HG03039 (cell line): ENCODE measurements around the gene CTBP2.

ENCODE experiments used
- ATAC-seq: cut with Tn5 transposase; IDR thresholded peaks from one replicate; pipeline ENCODE4 v1.9.1; 2021; ENCODE audit warnings: mild to moderate bottlenecking, moderate library complexity; ENCODE audit not compliant: unreplicated experiment

CTBP2 gene

GRCh38 chr10:125159932-125160855 lies at the start of gene CTBP2:
CTBP2 (minus strand) TSS chr10:125160563.
- ATAC-seq = no peak

- ATAC-seq = no peak
Measured at GRCh38 chr10:125209591-125210355, 49.4 kb upstream of the CTBP2 start.

GRCh38 chr10:125208854-125209565 lies 48.6 kb upstream of the CTBP2 start:
- no peak for ATAC-seq

- ATAC-seq = no peak
Measured at GRCh38 chr10:125206623-125207022, 46.3 kb upstream of the CTBP2 start.

GRCh38 chr10:125205431-125205830 lies 45.1 kb upstream of the CTBP2 start:
- no peak for ATAC-seq

GRCh38 chr10:125204400-125204799 lies 44.0 kb upstream of the CTBP2 start:
- ATAC-seq = no peak

- no peak for ATAC-seq
Measured at GRCh38 chr10:125203186-125203800, 42.9 kb upstream of the CTBP2 start.

GRCh38 chr10:125201791-125202622 lies 41.6 kb upstream of the CTBP2 start:
- no peak for ATAC-seq

GRCh38 chr10:125201108-125201524 lies 40.8 kb upstream of the CTBP2 start:
- peak; percentile 94 for ATAC-seq

GRCh38 chr10:125200396-125200795 lies 40.0 kb upstream of the CTBP2 start:
- ATAC-seq = no peak

GRCh38 chr10:125199270-125199669 lies 38.9 kb upstream of the CTBP2 start:
- ATAC-seq = no peak

GRCh38 chr10:125194814-125195213 lies 34.5 kb upstream of the CTBP2 start:
- no peak for ATAC-seq

- ATAC-seq = no peak
Measured at GRCh38 chr10:125193306-125193877, 33.0 kb upstream of the CTBP2 start.

GRCh38 chr10:125192620-125193019 lies 32.3 kb upstream of the CTBP2 start:
- no peak for ATAC-seq

GRCh38 chr10:125192005-125192404 lies 31.6 kb upstream of the CTBP2 start:
- no peak for ATAC-seq

- ATAC-seq = no peak
Measured at GRCh38 chr10:125190946-125191345, 30.6 kb upstream of the CTBP2 start.

GRCh38 chr10:125190414-125190813 lies 30.1 kb upstream of the CTBP2 start:
- ATAC-seq = no peak

GRCh38 chr10:125189162-125189561 lies 28.8 kb upstream of the CTBP2 start:
- ATAC-seq = no peak
